Right atrium auricular region (tissue), 2 donors: Measurements from ENCODE around the gene ANKMY2. TPM values are rescaled to one million over a fixed set of nuclear protein-coding genes. Genes with fewer than 3 reads are reported as not detected.
"Not testable (repeated sequence)": the region's sequence is repeated elsewhere in the genome, so short reads cannot be mapped to it uniquely, and the experiment has no call there.

Source experiments
- DNase-seq: peaks from one replicate; pipeline ENCODE4 v3.0.0-alpha.2; 2019; ENCODE audit warnings: low spot score
- H3K27ac ChIP-seq, 2 donors: fragments of 200-600 bp; sonication (generic); 1 replicate in 1 of 2; 2 replicates in 1 of 2; pipeline ENCODE4 v1.5.1; 2016 to 2019
- H3K27me3 ChIP-seq, 2 donors: fragments of 200-600 bp; sonication (generic); one replicate each; pipeline versions ENCODE4 v1.5.1 to v1.6.0; 2017 to 2019
- H3K36me3 ChIP-seq: fragments of 200-600 bp; sonication (generic); one replicate; pipeline ENCODE4 v1.5.1; 2016
- H3K4me1 ChIP-seq, 2 donors: fragments of 200-600 bp; sonication (generic); one replicate each; pipeline versions ENCODE4 v1.5.1 to v1.6.0; 2017 to 2019
- H3K4me3 ChIP-seq, 2 donors: fragments of 200-600 bp; sonication (generic); 1 replicate in 1 of 2; 2 replicates in 1 of 2; pipeline ENCODE4 v1.5.1; 2017 to 2019; ENCODE audit warnings: mild to moderate bottlenecking in 1 of 2, moderate library complexity in 1 of 2
- H3K9me3 ChIP-seq, 2 donors: fragments of 200-600 bp; sonication (generic); one replicate each; pipeline ENCODE4 v1.5.1; 2019
- total RNA-seq, 2 donors: library from RNA; depleted of rRNA; stranded (reverse); fragments of >200 nt; gene quantifications; one replicate each; pipeline ENCODE4 v1.1.0, GENCODE V29; 2016
- TF ChIP-seq, protein P1 (sequence below), 2 donors: fragments of 200-600 bp; sonication (generic); IDR thresholded peaks; one replicate each; pipeline ENCODE4 v1.5.1; 2019; ENCODE audit warnings: antibody characterized with exemption in 2 of 2

The ANKMY2 gene
- total RNA-seq, 2 donors from 2014 or later = 20.8 to 33.7 TPM

DNA sequence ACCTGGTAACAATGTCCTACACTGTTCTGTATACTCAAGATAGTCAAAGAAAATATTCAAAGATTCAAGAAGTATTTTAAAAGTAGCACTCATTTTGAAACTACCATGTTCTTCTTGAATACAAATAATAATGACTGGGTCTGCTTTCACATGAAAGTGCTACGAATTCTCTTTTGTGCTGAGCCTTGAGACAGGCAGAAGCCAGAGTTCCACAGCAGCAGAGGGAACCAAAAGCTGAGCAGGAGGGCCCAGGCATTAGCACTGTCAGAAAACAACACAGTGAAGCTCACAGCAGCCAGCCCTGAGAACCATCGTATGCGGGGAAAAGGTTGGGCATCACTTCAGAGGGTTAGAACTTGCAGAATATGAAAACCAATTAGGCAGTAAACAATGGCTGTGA lies 38.9 kb downstream of the ANKMY2 start:
- H3K27me3 ChIP-seq = no peaks in the 10 kb centered on the region
- no peaks in the 10 kb centered on the region for H3K4me1 ChIP-seq
- TF ChIP-seq, protein P1, sequence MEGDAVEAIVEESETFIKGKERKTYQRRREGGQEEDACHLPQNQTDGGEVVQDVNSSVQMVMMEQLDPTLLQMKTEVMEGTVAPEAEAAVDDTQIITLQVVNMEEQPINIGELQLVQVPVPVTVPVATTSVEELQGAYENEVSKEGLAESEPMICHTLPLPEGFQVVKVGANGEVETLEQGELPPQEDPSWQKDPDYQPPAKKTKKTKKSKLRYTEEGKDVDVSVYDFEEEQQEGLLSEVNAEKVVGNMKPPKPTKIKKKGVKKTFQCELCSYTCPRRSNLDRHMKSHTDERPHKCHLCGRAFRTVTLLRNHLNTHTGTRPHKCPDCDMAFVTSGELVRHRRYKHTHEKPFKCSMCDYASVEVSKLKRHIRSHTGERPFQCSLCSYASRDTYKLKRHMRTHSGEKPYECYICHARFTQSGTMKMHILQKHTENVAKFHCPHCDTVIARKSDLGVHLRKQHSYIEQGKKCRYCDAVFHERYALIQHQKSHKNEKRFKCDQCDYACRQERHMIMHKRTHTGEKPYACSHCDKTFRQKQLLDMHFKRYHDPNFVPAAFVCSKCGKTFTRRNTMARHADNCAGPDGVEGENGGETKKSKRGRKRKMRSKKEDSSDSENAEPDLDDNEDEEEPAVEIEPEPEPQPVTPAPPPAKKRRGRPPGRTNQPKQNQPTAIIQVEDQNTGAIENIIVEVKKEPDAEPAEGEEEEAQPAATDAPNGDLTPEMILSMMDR (IDR thresholded peaks at IDR 0.05) = no peak
- H3K9me3 ChIP-seq = no peaks in the 10 kb centered on the region
- H3K27ac ChIP-seq = no peak overlapping the region
- peaks cover 45% of the 10 kb centered on the region for H3K36me3 ChIP-seq
- DNase-seq = no peak
- no peak overlapping the region for H3K4me3 ChIP-seq

DNA sequence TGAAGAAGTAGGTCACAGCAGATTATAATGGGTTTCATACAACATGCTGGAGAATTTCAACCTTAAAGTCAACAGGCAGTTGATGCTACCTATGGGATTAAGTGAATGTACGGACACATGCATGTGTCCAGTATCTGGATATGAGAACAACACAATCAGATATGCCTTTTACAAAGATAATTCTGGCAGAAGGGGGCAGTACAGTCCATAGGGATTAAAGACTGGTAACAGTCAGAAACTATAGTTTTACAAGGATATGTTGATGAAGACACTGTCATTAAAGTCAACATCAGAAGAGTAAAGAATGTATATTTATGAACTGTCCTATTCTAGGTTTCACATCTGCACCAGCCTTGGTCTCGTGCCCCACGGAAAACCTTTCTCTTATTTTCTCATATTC lies 41.5 kb downstream of the ANKMY2 start:
- H3K27me3 ChIP-seq = no peaks in the 10 kb centered on the region
- peaks cover 48% of the 10 kb centered on the region for H3K36me3 ChIP-seq
- TF ChIP-seq, protein P1 (IDR thresholded peaks at IDR 0.05) = peak in 1 of 2 donors; percentile 33

DNA sequence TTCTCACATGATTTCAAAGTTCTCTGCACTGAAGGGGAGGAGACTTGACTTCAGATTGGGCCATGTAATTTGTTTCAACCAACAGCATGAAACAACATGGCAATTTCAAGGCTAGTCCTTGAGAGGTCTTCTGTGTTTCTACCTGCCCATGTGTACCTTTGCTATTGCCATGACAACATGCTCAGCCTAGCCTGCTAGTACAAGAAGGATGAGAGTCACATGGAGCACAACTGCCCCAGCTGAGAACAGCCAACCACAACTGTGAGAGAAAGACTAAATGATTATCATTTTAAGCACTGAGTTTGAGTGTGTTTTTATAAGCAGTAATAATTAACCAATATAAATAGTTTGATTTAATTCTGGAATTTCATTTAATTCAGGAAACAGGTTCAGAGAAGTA lies 41.9 kb downstream of the ANKMY2 start:
- Histone ChIP-seq H3K4me1 (no peaks in the 10 kb centered on the region), H3K27ac (no peak overlapping the region), H3K4me3 (no peak overlapping the region), H3K36me3 (peaks cover 48% of the 10 kb centered on the region), H3K9me3 (no peaks in the 10 kb centered on the region), H3K27me3 (no peaks in the 10 kb centered on the region)
- no peak for DNase-seq
- TF ChIP-seq, protein P1 (IDR thresholded peaks at IDR 0.05) = no peak

More for the DNA sequence above, 41.5 kb downstream of the ANKMY2 start:
- Histone ChIP-seq H3K27ac (no peak overlapping the region), H3K9me3 (no peaks in the 10 kb centered on the region), H3K4me1 (no peaks in the 10 kb centered on the region), H3K4me3 (no peak overlapping the region)
- no peak for DNase-seq

DNA sequence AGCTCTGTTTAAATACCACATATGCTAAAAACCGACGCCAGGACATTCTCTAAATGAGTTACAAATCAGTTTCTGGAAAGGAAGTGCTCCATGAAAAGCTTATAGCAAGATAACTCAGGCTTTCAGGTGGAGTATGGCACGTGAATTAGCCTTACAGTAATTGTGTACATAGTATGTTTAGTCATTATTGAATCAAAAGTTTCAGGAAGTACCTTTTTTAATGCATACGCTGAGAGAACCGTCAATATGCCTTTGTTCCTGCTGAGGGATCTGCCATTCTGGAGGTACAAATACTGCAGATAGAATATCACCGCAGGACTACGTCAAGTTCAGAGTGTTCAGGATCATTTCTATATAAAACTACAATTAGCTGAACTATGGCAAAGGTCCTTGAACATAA lies 45.7 kb downstream of the ANKMY2 start:
- H3K9me3 ChIP-seq = no peaks in the 10 kb centered on the region
- no peaks in the 10 kb centered on the region for H3K27me3 ChIP-seq
- no peak for DNase-seq
- H3K4me3 ChIP-seq = no peak overlapping the region
- no peak overlapping the region for H3K27ac ChIP-seq
- TF ChIP-seq, protein P1 (IDR thresholded peaks at IDR 0.05) = no peak
- peaks cover 39% of the 10 kb centered on the region for H3K36me3 ChIP-seq
- H3K4me1 ChIP-seq = no peaks in the 10 kb centered on the region

DNA sequence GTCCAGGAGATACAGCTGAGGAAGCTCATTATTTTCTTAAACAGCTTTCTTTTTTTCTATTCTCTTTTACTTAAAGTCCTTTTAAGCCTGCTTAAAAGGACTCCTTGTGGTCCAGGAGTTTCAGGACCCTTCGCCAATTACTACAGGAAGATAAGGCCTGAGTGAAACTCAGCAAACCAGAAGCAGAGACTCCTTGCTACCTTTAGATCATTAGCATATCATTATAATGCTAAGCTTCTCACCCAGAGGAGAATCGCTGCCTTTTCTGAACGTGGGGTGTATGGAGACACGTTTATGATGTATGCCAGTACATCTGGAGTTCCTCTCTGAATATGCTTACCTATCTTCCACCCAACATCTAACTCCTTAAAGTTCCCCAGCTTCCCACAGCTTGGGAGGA lies 47.5 kb downstream of the ANKMY2 start:
- no peak overlapping the region for H3K27ac ChIP-seq
- H3K27me3 ChIP-seq = no peaks in the 10 kb centered on the region
- no peaks in the 10 kb centered on the region for H3K9me3 ChIP-seq
- TF ChIP-seq, protein P1 (IDR thresholded peaks at IDR 0.05) = no peak
- no peak overlapping the region for H3K4me3 ChIP-seq
- DNase-seq = no peak
- no peaks in the 10 kb centered on the region for H3K4me1 ChIP-seq
- H3K36me3 ChIP-seq = peaks cover 23% of the 10 kb centered on the region

DNA sequence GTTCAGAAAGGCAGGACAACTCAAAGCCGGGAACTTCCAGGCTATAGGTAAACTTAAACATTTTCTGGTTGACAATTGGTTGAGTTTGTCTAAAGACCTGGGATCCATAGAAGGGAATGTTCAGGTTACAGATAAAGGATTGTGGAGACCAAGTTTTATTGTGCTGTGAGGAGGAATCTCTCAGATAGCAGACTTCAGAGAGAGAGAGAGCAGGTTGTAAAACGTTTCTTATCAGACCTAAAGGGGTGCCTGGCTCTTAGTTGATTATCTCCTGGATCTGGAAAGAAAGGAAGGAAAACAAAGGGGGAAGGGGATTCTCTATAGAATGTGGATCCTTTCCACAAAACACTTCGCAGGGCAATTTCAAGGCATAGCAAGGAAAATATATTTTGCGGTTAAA lies 50.0 kb downstream of the ANKMY2 start:
- not testable (repeated sequence) for H3K9me3 ChIP-seq, DNase-seq, H3K27me3 ChIP-seq, H3K36me3 ChIP-seq, H3K4me1 ChIP-seq, H3K4me3 ChIP-seq, H3K27ac ChIP-seq
